HepG2 (cell line): ENCODE data around the gene RASGRF1.

Source experiments
- CTCF ChIP-seq: sonication (generic); formaldehyde crosslinking; IDR thresholded peaks from 2 replicates; pipeline ENCODE4 v1.5.0; 2020; ENCODE audit warnings: mild to moderate bottlenecking, missing genetic modification reagents, moderate library complexity
- NR2C2 ChIP-seq: sonication (generic); formaldehyde crosslinking; IDR thresholded peaks from 2 replicates; pipeline ENCODE4 v1.4.0; 2020; ENCODE audit warnings: missing genetic modification reagents, mild to moderate bottlenecking, moderate library complexity, borderline replicate concordance
- POLR2A ChIP-seq, 2 experiments: IDR thresholded peaks; 2 replicates each; pipeline ENCODE4 v1.6.1; 2011; ENCODE audit warnings: low read depth in 2 of 2, low read length in 2 of 2, mild to moderate bottlenecking in 1 of 2, moderate library complexity in 1 of 2; ENCODE audit not compliant: insufficient read depth in 1 of 2
- SATB2 ChIP-seq: sonication (generic); formaldehyde crosslinking; IDR thresholded peaks from 2 replicates; pipeline ENCODE4 v1.5.0; 2020; ENCODE audit warnings: missing genetic modification reagents
- YEATS2 ChIP-seq: sonication (generic); formaldehyde crosslinking; IDR thresholded peaks from 2 replicates; pipeline ENCODE4 v1.4.0; 2020; ENCODE audit warnings: missing genetic modification reagents, borderline replicate concordance

DNA sequence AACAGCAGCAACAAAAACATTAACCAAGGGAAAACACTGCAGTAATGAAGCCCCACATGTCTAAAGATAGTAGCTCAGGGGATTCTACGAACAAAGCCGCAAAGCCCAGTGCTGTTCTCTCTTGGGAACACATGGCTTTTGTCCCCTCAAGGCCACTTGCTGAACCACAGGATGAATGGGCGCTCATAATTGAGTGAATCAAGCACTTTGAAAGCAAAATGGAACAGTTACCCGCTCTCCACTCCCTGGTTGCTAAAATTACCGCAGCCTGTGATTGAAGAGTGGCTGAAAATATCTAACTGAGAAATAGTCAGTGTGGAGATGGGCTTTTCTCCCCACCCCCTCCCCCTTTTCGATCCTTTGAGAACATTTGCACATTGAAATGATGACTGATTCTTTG is 39.6 kb downstream of the RASGRF1 start:
- TF ChIP-seq NR2C2 (CRISPR knock-in tag) (no peak), POLR2A (IDR thresholded peaks at IDR 0.05; ENCODE audit: insufficient read depth in 1 of 2, low read depth in 2 of 2, low read length in 2 of 2) (no peak), SATB2 (no peak), YEATS2 (no peak), CTCF (no peak)
